GM20000 (cell line): ENCODE measurements around the gene RHOBTB1.

Source experiments
- DNase-seq: peaks from one replicate; pipeline ENCODE4 v3.0.0; 2012; ENCODE audit warnings: low spot score
- TF ChIP-seq, protein P1 (sequence below): IDR thresholded peaks from 2 replicates; pipeline ENCODE4 v1.5.1; 2012; ENCODE audit warnings: mild to moderate bottlenecking, control low read depth; ENCODE audit errors: extremely low read depth, missing control alignments

Gene RHOBTB1

GRCh38 chr10:60964257-60965235 is 20.6 kb upstream of the RHOBTB1 start:
- TF ChIP-seq, protein P1, sequence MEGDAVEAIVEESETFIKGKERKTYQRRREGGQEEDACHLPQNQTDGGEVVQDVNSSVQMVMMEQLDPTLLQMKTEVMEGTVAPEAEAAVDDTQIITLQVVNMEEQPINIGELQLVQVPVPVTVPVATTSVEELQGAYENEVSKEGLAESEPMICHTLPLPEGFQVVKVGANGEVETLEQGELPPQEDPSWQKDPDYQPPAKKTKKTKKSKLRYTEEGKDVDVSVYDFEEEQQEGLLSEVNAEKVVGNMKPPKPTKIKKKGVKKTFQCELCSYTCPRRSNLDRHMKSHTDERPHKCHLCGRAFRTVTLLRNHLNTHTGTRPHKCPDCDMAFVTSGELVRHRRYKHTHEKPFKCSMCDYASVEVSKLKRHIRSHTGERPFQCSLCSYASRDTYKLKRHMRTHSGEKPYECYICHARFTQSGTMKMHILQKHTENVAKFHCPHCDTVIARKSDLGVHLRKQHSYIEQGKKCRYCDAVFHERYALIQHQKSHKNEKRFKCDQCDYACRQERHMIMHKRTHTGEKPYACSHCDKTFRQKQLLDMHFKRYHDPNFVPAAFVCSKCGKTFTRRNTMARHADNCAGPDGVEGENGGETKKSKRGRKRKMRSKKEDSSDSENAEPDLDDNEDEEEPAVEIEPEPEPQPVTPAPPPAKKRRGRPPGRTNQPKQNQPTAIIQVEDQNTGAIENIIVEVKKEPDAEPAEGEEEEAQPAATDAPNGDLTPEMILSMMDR: peak; percentile 61
- DNase-seq: peak; percentile 52

DNA sequence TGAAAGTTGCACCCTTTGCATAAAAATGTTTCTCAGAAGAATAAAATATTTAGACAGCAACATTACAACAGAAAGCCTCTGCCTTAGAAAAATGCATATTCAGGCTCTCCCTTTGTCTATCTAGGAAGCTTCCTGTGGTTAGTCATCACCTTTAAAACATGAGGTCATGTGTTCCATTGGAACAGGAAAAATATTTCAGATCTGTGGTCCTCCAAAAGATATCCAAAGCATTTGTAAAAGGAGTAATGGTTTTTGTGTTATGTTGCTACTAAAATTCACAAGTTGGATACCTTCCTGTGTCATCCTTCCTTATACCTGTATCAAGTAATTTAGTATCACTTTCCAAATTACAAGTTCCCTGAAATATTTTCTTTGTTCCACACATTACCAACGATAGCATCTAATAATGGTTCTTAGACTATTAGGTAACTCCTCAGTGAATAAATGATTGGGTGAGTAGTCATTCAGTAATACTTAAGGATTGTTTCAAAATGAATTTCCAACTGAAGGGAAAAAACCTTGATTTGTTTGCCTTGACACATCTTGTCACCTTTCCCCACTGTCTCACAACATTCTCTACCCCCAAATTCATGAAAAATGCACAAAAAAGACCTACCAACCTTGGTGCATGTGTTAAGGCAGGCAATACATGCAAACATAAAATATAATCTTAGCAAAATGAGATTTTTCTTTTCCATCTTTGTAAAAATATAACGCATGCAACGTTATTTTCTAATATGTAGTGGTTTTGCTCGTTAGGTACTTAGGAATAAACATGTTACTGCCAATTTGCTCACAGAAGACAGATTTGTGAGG is 19.7 kb upstream of the RHOBTB1 start:
- DNase-seq: no peak
- TF ChIP-seq, protein P1: no peak

DNA sequence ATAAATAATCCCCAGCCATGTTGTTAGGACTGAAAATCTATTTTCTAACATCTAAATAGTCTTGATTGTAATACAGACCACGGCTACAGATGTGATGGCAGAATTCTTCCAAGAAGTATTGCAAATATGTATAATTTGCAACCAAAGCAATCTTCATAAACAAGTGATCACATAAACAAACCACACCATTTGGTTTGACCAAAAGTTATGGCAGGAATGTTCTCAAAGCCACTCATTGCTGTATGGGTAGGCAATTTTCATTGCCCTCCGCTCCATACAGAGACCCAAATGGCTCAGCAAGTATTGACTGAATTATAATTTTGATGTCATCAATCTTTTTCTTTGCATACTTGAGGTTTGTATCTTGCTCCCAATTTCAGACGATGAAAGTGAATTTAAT is 19.0 kb upstream of the RHOBTB1 start:
- TF ChIP-seq, protein P1: no peak
- no peak for DNase-seq

- TF ChIP-seq, protein P1: no peak
- no peak for DNase-seq
Observed at GRCh38 chr10:60960913-60961312, 16.9 kb upstream of the RHOBTB1 start.

GRCh38 chr10:60960031-60960430 is 16.0 kb upstream of the RHOBTB1 start:
- TF ChIP-seq, protein P1: no peak
- no peak for DNase-seq

- TF ChIP-seq, protein P1: no peak
- DNase-seq: no peak
Observed at GRCh38 chr10:60958892-60959601, 15.1 kb upstream of the RHOBTB1 start.
